DOHH2 (cell line): ENCODE measurements around the gene ST6GAL1.

ENCODE experiments used
- EZH2phosphoT487 ChIP-seq: fragments of 200-600 bp; sonication (generic); IDR thresholded peaks from 2 replicates; pipeline ENCODE4 v1.6.1; 2017; ENCODE audit warnings: borderline replicate concordance, mild to moderate bottlenecking, antibody characterized with exemption, low read length, moderate library complexity, mixed read lengths
- TF ChIP-seq, protein P1 (sequence below): fragments of 200-600 bp; sonication (generic); IDR thresholded peaks from one replicate; pipeline ENCODE4 v1.5.1; 2014; ENCODE audit warnings: antibody characterized with exemption, mild to moderate bottlenecking, low read depth, low read length; ENCODE audit not compliant: poor library complexity, severe bottlenecking

DNA sequence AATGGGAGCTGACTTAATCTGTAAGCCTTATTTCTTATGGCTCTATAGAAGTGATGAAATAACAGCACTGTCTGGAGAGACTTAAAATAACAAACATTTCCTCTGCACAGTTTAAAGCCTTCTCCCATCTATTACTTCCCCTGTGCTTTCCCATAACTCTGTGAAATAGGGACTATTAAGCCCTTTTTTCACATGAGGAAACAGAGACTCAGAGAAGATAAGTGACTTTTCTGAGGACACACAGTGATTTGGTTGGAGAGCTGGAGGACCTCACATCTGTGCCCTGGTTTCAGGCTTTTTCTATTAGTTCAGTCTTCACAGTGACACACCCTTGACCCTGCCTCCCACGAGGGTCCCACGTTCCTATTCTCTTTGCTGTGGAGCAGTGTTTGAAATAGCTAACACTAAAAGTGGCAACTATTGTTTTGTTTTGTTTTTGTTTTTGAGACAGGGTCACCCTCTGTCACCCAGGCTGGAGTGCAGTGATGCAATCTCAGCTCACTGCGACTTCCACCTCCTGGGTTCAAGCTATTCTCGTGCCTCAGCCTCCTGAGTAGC is 82.9 kb downstream of the ST6GAL1 start:
- TF ChIP-seq, protein P1, sequence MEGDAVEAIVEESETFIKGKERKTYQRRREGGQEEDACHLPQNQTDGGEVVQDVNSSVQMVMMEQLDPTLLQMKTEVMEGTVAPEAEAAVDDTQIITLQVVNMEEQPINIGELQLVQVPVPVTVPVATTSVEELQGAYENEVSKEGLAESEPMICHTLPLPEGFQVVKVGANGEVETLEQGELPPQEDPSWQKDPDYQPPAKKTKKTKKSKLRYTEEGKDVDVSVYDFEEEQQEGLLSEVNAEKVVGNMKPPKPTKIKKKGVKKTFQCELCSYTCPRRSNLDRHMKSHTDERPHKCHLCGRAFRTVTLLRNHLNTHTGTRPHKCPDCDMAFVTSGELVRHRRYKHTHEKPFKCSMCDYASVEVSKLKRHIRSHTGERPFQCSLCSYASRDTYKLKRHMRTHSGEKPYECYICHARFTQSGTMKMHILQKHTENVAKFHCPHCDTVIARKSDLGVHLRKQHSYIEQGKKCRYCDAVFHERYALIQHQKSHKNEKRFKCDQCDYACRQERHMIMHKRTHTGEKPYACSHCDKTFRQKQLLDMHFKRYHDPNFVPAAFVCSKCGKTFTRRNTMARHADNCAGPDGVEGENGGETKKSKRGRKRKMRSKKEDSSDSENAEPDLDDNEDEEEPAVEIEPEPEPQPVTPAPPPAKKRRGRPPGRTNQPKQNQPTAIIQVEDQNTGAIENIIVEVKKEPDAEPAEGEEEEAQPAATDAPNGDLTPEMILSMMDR: no peak
- TF ChIP-seq EZH2phosphoT487: no peak
